Right lobe of liver (tissue), 6 donors: ENCODE measurements around the gene TK2. TPM values are rescaled to one million over a fixed set of nuclear protein-coding genes. Genes with fewer than 3 reads are reported as not detected.

Experiments
- ATAC-seq, 4 donors: fragments of 200-7000 bp; cut with Tn5 transposase; one replicate each; pipeline ENCODE4 v1.9.1; 2020; ENCODE audit warnings: mild to moderate bottlenecking in 4 of 4, moderate library complexity in 4 of 4
- DNase-seq, 3 donors: peaks; one replicate each; pipeline ENCODE4 v3.0.0-alpha.2; 2020
- H3K27ac ChIP-seq, 3 donors: fragments of 200-600 bp; one replicate each; pipeline ENCODE4 v1.8.0; 2022
- H3K27me3 ChIP-seq, 2 donors: fragments of 200-600 bp; one replicate each; pipeline ENCODE4 v1.8.0; 2022
- H3K36me3 ChIP-seq, 4 donors: fragments of 200-600 bp; sonication (generic) in 1 of 4; one replicate each; pipeline versions ENCODE4 v1.5.1 to v1.8.0; 2017 to 2022; ENCODE audit warnings: control low read depth in 1 of 4
- H3K4me1 ChIP-seq, 4 donors: fragments of 200-600 bp; sonication (generic) in 1 of 4; one replicate each; pipeline versions ENCODE4 v1.5.1 to v1.8.0; 2017 to 2022; ENCODE audit warnings: control low read depth in 1 of 4
- H3K4me3 ChIP-seq, 3 donors: fragments of 200-600 bp; one replicate each; pipeline ENCODE4 v1.8.0; 2022
- H3K9me3 ChIP-seq, 4 donors: fragments of 200-600 bp; sonication (generic) in 1 of 4; one replicate each; pipeline versions ENCODE4 v1.5.1 to v1.8.0; 2017 to 2022; ENCODE audit warnings: control low read depth in 1 of 4
- CTCF ChIP-seq, 4 donors: fragments of 200-600 bp in 3 of 4; fragments of 450-650 bp in 1 of 4; IDR thresholded peaks; one replicate each; pipeline versions ENCODE4 v1.5.1 to v1.8.0; 2016 to 2022; ENCODE audit warnings: antibody characterized with exemption in 4 of 4, mild to moderate bottlenecking in 2 of 4
- POLR2A ChIP-seq: fragments of 450-650 bp; IDR thresholded peaks from one replicate; pipeline ENCODE4 v1.6.1; 2017; ENCODE audit warnings: antibody characterized with exemption, mild to moderate bottlenecking
- WGBS: methylation state at CpG from one replicate; pipeline ENCODE4 v1.1.6; 2018; ENCODE audit warnings: low coverage, low lambda C conversion rate; ENCODE audit not compliant: insufficient coverage; ENCODE audit errors: missing lambda C conversion rate; 5-methylcytosine and 5-hydroxymethylcytosine counted together
- intact Hi-C, 2 donors: fragments of 100-400 bp; cut with DNase I; formaldehyde crosslinking; loops; one replicate each; pipeline versions ENCODE4 v1.11.2 to v1.14.1; 2022
- total RNA-seq, 6 experiments: library from RNA; depleted of rRNA in 2 of 6; stranded (reverse); fragments of >200 nt in 2 of 6; fragmentation: NEBNext Ultra II Directional in 3 of 6; extraction: Animal tissue kit (Norgen Biotek cat#: 25700) in 3 of 6; gene quantifications; one replicate each; pipeline versions ENCODE4 v1.1.0 to v1.2.4, GENCODE V29; 2016 to 2023
- donor health status: DM: no; HTN: yes; CAD: no.
- donor health status: DM: no; HTN: no; CAD: no.
- donor health status: DM: no; HTN: no; CAD: no.
- donor health status: DM: no; HTN: yes; CAD: no.
- donor health status: DM: no; HTN: yes; CAD: no.

Gene TK2
- total RNA-seq, 6 experiments from 2014 or later, result 25.8 to 41.7 (median 33.6) TPM

GRCh38 chr16:66537236-66537635, 12.7 kb downstream of the TK2 start:
- Histone ChIP-seq H3K27ac (no peak overlapping the region), H3K4me3 (no peak overlapping the region), H3K9me3 (no peaks in the 10 kb centered on the region), H3K36me3 (peaks cover 0 to 19% (median 4%) of the 10 kb centered on the region in 4 donors), H3K27me3 (no peaks in the 10 kb centered on the region), H3K4me1 (no peaks in the 10 kb centered on the region)
- intact Hi-C loops, result no loop called here
- TF ChIP-seq POLR2A (no peak), CTCF (IDR thresholded peaks at IDR 0.05) (no peak)
- 81% methylated on average over 2 of the region's 2 CpGs for WGBS
- DNase-seq, result no peak
- ATAC-seq, result peak in 1 of 4 donors; percentile 14

GRCh38 chr16:66536525-66536924, 13.4 kb downstream of the TK2 start:
- Histone ChIP-seq H3K4me1 (no peaks in the 10 kb centered on the region), H3K4me3 (no peak overlapping the region), H3K9me3 (no peaks in the 10 kb centered on the region), H3K27ac (no peak overlapping the region), H3K27me3 (no peaks in the 10 kb centered on the region), H3K36me3 (peaks cover 0 to 22% (median 4%) of the 10 kb centered on the region in 4 donors)
- no peak for TF ChIP-seq POLR2A
- no peak for TF ChIP-seq CTCF (IDR thresholded peaks at IDR 0.05)
- DNase-seq, result no peak
- intact Hi-C loops, result no loop called here
- ATAC-seq, result no peak
- WGBS, result no CpG with 5 or more reads among the region's 4 CpGs

- Histone ChIP-seq H3K9me3 (no peaks in the 10 kb centered on the region), H3K27me3 (no peaks in the 10 kb centered on the region), H3K27ac (no peak overlapping the region), H3K36me3 (peaks cover 0 to 38% (median 15%) of the 10 kb centered on the region in 4 donors), H3K4me3 (no peak overlapping the region), H3K4me1 (no peaks in the 10 kb centered on the region)
- ATAC-seq (no peak), DNase-seq (no peak)
- no peak for TF ChIP-seq POLR2A
- 100% methylated on average over 1 of the region's 1 CpG for WGBS
- intact Hi-C loops, result no loop called here
These were observed 15.5 kb downstream of the TK2 start for GRCh38 chr16:66534376-66534799.

- Histone ChIP-seq H3K4me1 (no peaks in the 10 kb centered on the region), H3K27me3 (no peaks in the 10 kb centered on the region), H3K4me3 (no peak overlapping the region), H3K36me3 (peaks cover 0 to 44% (median 16%) of the 10 kb centered on the region in 4 donors), H3K9me3 (no peaks in the 10 kb centered on the region), H3K27ac (no peak overlapping the region)
- ATAC-seq (peak in 1 of 4 donors; percentile 31), DNase-seq (no peak)
- intact Hi-C loops, result no loop called here
- TF ChIP-seq CTCF (IDR thresholded peaks at IDR 0.05) (no peak), POLR2A (no peak)
- 80% methylated on average over 1 of the region's 6 CpGs for WGBS
These were observed 20.4 kb downstream of the TK2 start for GRCh38 chr16:66529475-66529874.

GRCh38 chr16:66528294-66528693, 21.6 kb downstream of the TK2 start:
- no peaks in the 10 kb centered on the region for H3K9me3 ChIP-seq
- 86% methylated on average over 4 of the region's 5 CpGs for WGBS
- intact Hi-C loops, result no loop called here
- ATAC-seq, result no peak
- no peak overlapping the region for H3K27ac ChIP-seq
- DNase-seq, result no peak
- no peaks in the 10 kb centered on the region for H3K27me3 ChIP-seq
- H3K4me3 ChIP-seq, result no peak overlapping the region
- H3K4me1 ChIP-seq, result peaks cover 0 to 10% (median 0%) of the 10 kb centered on the region in 4 donors
- H3K36me3 ChIP-seq, result peaks cover 0 to 44% (median 14%) of the 10 kb centered on the region in 4 donors
- TF ChIP-seq CTCF (IDR thresholded peaks at IDR 0.05) (no peak), POLR2A (no peak)
